Ascending aorta (tissue), 2 donors: Measurements from ENCODE around the gene SRRM4. TPM values are rescaled to one million over a fixed set of nuclear protein-coding genes. Genes with fewer than 3 reads are reported as not detected.

ENCODE experiments used
- DNase-seq, 2 donors: peaks; one replicate each; pipeline ENCODE4 v3.0.0-alpha.2; 2019; ENCODE audit warnings: low spot score in 2 of 2
- H3K27ac ChIP-seq, 2 donors: fragments of 200-600 bp; sonication (generic); one replicate each; pipeline ENCODE4 v1.5.1; 2016 to 2017; ENCODE audit warnings: mild to moderate bottlenecking in 1 of 2
- H3K27me3 ChIP-seq: fragments of 200-600 bp; sonication (generic); one replicate; pipeline ENCODE4 v1.5.1; 2017
- H3K36me3 ChIP-seq, 2 donors: fragments of 200-600 bp; sonication (generic); one replicate each; pipeline ENCODE4 v1.5.1; 2016
- H3K4me1 ChIP-seq, 2 donors: fragments of 200-600 bp; sonication (generic); one replicate each; pipeline ENCODE4 v1.5.1; 2016 to 2017; ENCODE audit warnings: mild to moderate bottlenecking in 1 of 2
- H3K4me3 ChIP-seq, 2 donors: fragments of 200-600 bp; sonication (generic); one replicate each; pipeline ENCODE4 v1.5.1; 2016 to 2017; ENCODE audit warnings: mild to moderate bottlenecking in 1 of 2
- H3K9me3 ChIP-seq, 2 donors: fragments of 200-600 bp; sonication (generic); one replicate each; pipeline ENCODE4 v1.5.1; 2016
- CTCF ChIP-seq, 3 experiments: fragments of 200-600 bp in 2 of 3; fragments of 450-650 bp in 1 of 3; sonication (generic) in 2 of 3; IDR thresholded peaks; one replicate each; pipeline ENCODE4 v1.5.1; 2016 to 2019; ENCODE audit warnings: antibody characterized with exemption in 3 of 3, mild to moderate bottlenecking in 1 of 3, moderate library complexity in 1 of 3
- intact Hi-C: fragments of 100-400 bp; cut with DNase I; formaldehyde crosslinking; loops from one replicate; pipeline ENCODE4 v1.15.1; 2023
- total RNA-seq: library from RNA; depleted of rRNA; stranded (reverse); fragments of >200 nt; gene quantifications from one replicate; pipeline ENCODE4 v1.1.0, GENCODE V29; 2016

Gene SRRM4
- total RNA-seq, 1 donor from 2014 or later: not detected

- H3K27me3 ChIP-seq: no peaks in the 10 kb centered on the region
- H3K4me1 ChIP-seq: no peaks in the 10 kb centered on the region
- no peak for DNase-seq
- no peaks in the 10 kb centered on the region for H3K9me3 ChIP-seq
- no peaks in the 10 kb centered on the region for H3K36me3 ChIP-seq
- no peak for TF ChIP-seq CTCF (IDR thresholded peaks at IDR 0.05)
- no peak overlapping the region for H3K27ac ChIP-seq
- intact Hi-C loops: no loop called here
- no peak overlapping the region for H3K4me3 ChIP-seq
Measured at GRCh38 chr12:119169150-119169549, 187.8 kb downstream of the SRRM4 start.

GRCh38 chr12:119171291-119171690, 189.9 kb downstream of the SRRM4 start:
- no peak for DNase-seq
- Histone ChIP-seq H3K27ac (no peak overlapping the region), H3K9me3 (no peaks in the 10 kb centered on the region), H3K4me1 (peaks cover 0 to 10% of the 10 kb centered on the region in 2 donors), H3K4me3 (no peak overlapping the region), H3K36me3 (no peaks in the 10 kb centered on the region), H3K27me3 (no peaks in the 10 kb centered on the region)
- intact Hi-C loops: loop anchor here (10.0 kb wide), 1 partner anchor 1036 kb away; the partner anchor contains the start of gene PEBP1
- no peak for TF ChIP-seq CTCF (IDR thresholded peaks at IDR 0.05)

GRCh38 chr12:119171691-119172425, 190.5 kb downstream of the SRRM4 start:
- intact Hi-C loops: loop anchor here (10.0 kb wide), 1 partner anchor 1037 kb away; the partner anchor contains the start of gene PEBP1
- no peak for DNase-seq
- TF ChIP-seq CTCF (IDR thresholded peaks at IDR 0.05): no peak
- Histone ChIP-seq H3K27me3 (no peaks in the 10 kb centered on the region), H3K9me3 (no peaks in the 10 kb centered on the region), H3K27ac (no peak overlapping the region), H3K36me3 (no peaks in the 10 kb centered on the region), H3K4me3 (no peak overlapping the region), H3K4me1 (peaks cover under 1 to 11% of the 10 kb centered on the region in 2 donors)

GRCh38 chr12:119175081-119175480, 193.7 kb downstream of the SRRM4 start:
- intact Hi-C loops: loop anchor here (5.0 to 10.0 kb wide), 3 partner anchors 798 to 1113 kb away; partner anchors contain the start of genes PEBP1, SUDS3 and WSB2
- Histone ChIP-seq H3K4me1 (peaks cover 4 to 25% of the 10 kb centered on the region in 2 donors), H3K36me3 (no peaks in the 10 kb centered on the region), H3K9me3 (no peaks in the 10 kb centered on the region), H3K4me3 (no peak overlapping the region), H3K27me3 (no peaks in the 10 kb centered on the region), H3K27ac (peak overlapping the region; percentile 96 to 97)
- no peak for TF ChIP-seq CTCF (IDR thresholded peaks at IDR 0.05)
- DNase-seq: no peak

- TF ChIP-seq CTCF (IDR thresholded peaks at IDR 0.05): no peak
- no peaks in the 10 kb centered on the region for H3K36me3 ChIP-seq
- peak overlapping the region; percentile 96 to 97 for H3K27ac ChIP-seq
- H3K4me1 ChIP-seq: peaks cover 4 to 25% of the 10 kb centered on the region in 2 donors
- DNase-seq: peak; percentile 90 to 99
- H3K27me3 ChIP-seq: no peaks in the 10 kb centered on the region
- no peaks in the 10 kb centered on the region for H3K9me3 ChIP-seq
- intact Hi-C loops: loop anchor here (5.0 to 10.0 kb wide), 3 partner anchors 799 to 1114 kb away; partner anchors contain the start of genes PEBP1, SUDS3 and WSB2
- H3K4me3 ChIP-seq: peak overlapping the region; percentile 38 to 71
Measured at GRCh38 chr12:119176267-119177055, 195.1 kb downstream of the SRRM4 start.
